GM12878 (cell line): ENCODE results near the gene PAX1. TPM values are rescaled to one million over a fixed set of nuclear protein-coding genes. Genes with fewer than 3 reads are reported as not detected.

Experiments used
- ATAC-seq: fragments of 200-7000 bp; cut with Tn5 transposase; 3 replicates; pipeline ENCODE4 v1.9.1; 2020; ENCODE audit warnings: mild to moderate bottlenecking, moderate library complexity
- BruUV-seq: library from RNA; stranded (reverse); fragments of 400-500 nt; replicated peaks from 2 replicates; lab custom pipeline; 2021; lab: Mats Ljungman, UMichigan
- CTCF ChIA-PET: fragments of 300-600 bp; sonication (Branson Sonifier 250); formaldehyde crosslinking; extraction: SDS; loops from one replicate; lab custom pipeline; 2021; ENCODE audit warnings: inconsistent platforms; lab: Yijun Ruan, JAX
- POLR2A ChIA-PET: fragments of 350-600 bp; formaldehyde crosslinking; extraction: SDS; loops from one replicate; lab custom pipeline; 2021; ENCODE audit warnings: inconsistent platforms; lab: Charles Lee
- RAD21 ChIA-PET: fragments of 300-600 bp; sonication (Branson Sonifier 250); formaldehyde crosslinking; loops from one replicate; lab custom pipeline; 2023; ENCODE audit warnings: antibody characterized with exemption; ENCODE audit not compliant: unreplicated experiment; lab: Charles Lee
- SMC1A ChIA-PET: fragments of 300-600 bp; sonication (Branson Sonifier 250); formaldehyde crosslinking; loops from one replicate; lab custom pipeline; 2023; ENCODE audit not compliant: unreplicated experiment, uncharacterized antibody; lab: Charles Lee
- DNase-seq: peaks from one replicate; pipeline ENCODE4 v3.0.0-alpha.2; 2011; ENCODE audit warnings: low read depth, low spot score
- FAIRE-seq: peaks from 3 replicates; lab custom pipeline; 2011; peaks lifted over from hg19 to GRCh38; lab: Jason Lieb, UNC
- H2AFZ ChIP-seq: 2 replicates; pipeline ENCODE4 v1.6.0; 2011; ENCODE audit warnings: low read depth, low read length, control low read depth; ENCODE audit not compliant: control insufficient read depth
- H3K27ac ChIP-seq: 2 replicates; pipeline ENCODE4 v1.5.1; 2011; ENCODE audit warnings: control low read depth; ENCODE audit not compliant: control insufficient read depth, insufficient read depth
- H3K27me3 ChIP-seq, 2 experiments: replicated peaks in 1 of 2; 2 replicates each; pipeline versions ENCODE4 v1.6.0 to v1.6.1; 2011; ENCODE audit warnings: low read length in 1 of 2; ENCODE audit not compliant: control insufficient read depth in 2 of 2, insufficient read depth in 2 of 2
- H3K36me3 ChIP-seq, 2 experiments: 2 replicates each; pipeline ENCODE4 v1.5.1; 2011; ENCODE audit warnings: low read length in 1 of 2; ENCODE audit not compliant: control insufficient read depth in 2 of 2, insufficient read depth in 2 of 2
- H3K4me1 ChIP-seq: 2 replicates; pipeline ENCODE4 v1.6.1; 2011; ENCODE audit warnings: mild to moderate bottlenecking, low read length, moderate library complexity, mixed read lengths; ENCODE audit not compliant: control insufficient read depth, insufficient read depth
- H3K4me2 ChIP-seq: 2 replicates; pipeline ENCODE4 v1.6.0; 2011; ENCODE audit warnings: control low read depth; ENCODE audit not compliant: control insufficient read depth, insufficient read depth
- H3K4me3 ChIP-seq: fragments of 200-600 bp; sonication (generic); 2 replicates; pipeline ENCODE4 v1.5.1; 2016
- H3K79me2 ChIP-seq: 2 replicates; pipeline ENCODE4 v1.6.0; 2011; ENCODE audit warnings: low read length; ENCODE audit not compliant: control insufficient read depth, insufficient read depth
- H3K9ac ChIP-seq: 2 replicates; pipeline ENCODE4 v1.8.0; 2011; ENCODE audit warnings: low read length, control low read depth, mixed read lengths; ENCODE audit not compliant: control insufficient read depth, insufficient read depth
- H3K9me3 ChIP-seq: replicated peaks from 3 replicates; pipeline ENCODE4 v1.5.1; 2011; ENCODE audit warnings: mild to moderate bottlenecking, low read length; ENCODE audit not compliant: control insufficient read depth, insufficient read depth
- H4K20me1 ChIP-seq: 2 replicates; pipeline ENCODE4 v1.6.0; 2011; ENCODE audit not compliant: control insufficient read depth, insufficient read depth
- NR2C2 ChIP-seq: IDR thresholded peaks from 2 replicates; pipeline ENCODE4 v1.6.1; 2011; ENCODE audit warnings: borderline replicate concordance, low read depth; ENCODE audit not compliant: control insufficient read depth, insufficient read length
- WGBS: methylation state at CpG from one replicate; pipeline ENCODE4 v1.1.6; 2016; ENCODE audit warnings: low lambda C conversion rate; ENCODE audit not compliant: insufficient replicate concordance, insufficient coverage; ENCODE audit errors: missing lambda C conversion rate; 5-methylcytosine and 5-hydroxymethylcytosine counted together
- in situ Hi-C: fragments of 300-500 bp; cut with MboI; formaldehyde crosslinking; loops from 9 replicates; pipeline ENCODE4 v1.14.3; 2018; ENCODE audit warnings: mixed read lengths
- intact Hi-C: fragments of 100-400 bp; cut with micrococcal nuclease; formaldehyde crosslinking; loops from one replicate; pipeline ENCODE4 v1.14.2; 2022; ENCODE audit not compliant: unreplicated experiment
- polyA plus RNA-seq, 11 experiments: library from polyadenylated mRNA; depleted of rRNA in 4 of 11; unstranded in 6 of 11; stranded (reverse) in 5 of 11; fragments of >200 nt; fragmentation: Nextera tagmentation in 4 of 11; fragmentation: Illumina TruSeq in 1 of 11; extraction: Ambion mirVana in 4 of 11; extraction: Trizol in 1 of 11; gene quantifications; 1 replicate in 1 of 11; 2 replicates in 10 of 11; pipeline versions ENCODE4 v1.2.1 to v1.2.3, GENCODE V29; 2011 to 2016; ENCODE audit warnings: inconsistent platforms in 2 of 11, missing spikeins in 2 of 11, low read depth in 1 of 11
- total RNA-seq, 4 experiments: library from RNA; depleted of rRNA in 3 of 4; stranded (reverse); fragments of >200 nt in 3 of 4; fragmentation: Illumina TruSeq in 1 of 4; extraction: Trizol in 1 of 4; gene quantifications; 2 replicates each; pipeline versions ENCODE4 v1.2.1 to v1.2.3, GENCODE V29; 2013 to 2021
- TF ChIP-seq, protein P1 (sequence below): fragments of 450-650 bp; IDR thresholded peaks from 2 replicates; pipeline ENCODE4 v1.6.1; 2016; ENCODE audit warnings: mild to moderate bottlenecking
- TF ChIP-seq, protein P2 (sequence below), 3 experiments: IDR thresholded peaks in 2 of 3; conservative IDR thresholded peaks in 1 of 3; 2 replicates each; pipeline ENCODE4 v1.5.1; 2011; ENCODE audit warnings: low read depth in 3 of 3, low read length in 3 of 3, mild to moderate bottlenecking in 3 of 3, control low read depth in 2 of 3, moderate library complexity in 2 of 3, inconsistent platforms in 1 of 3, mixed read lengths in 1 of 3; ENCODE audit not compliant: control insufficient read depth in 2 of 3, insufficient read depth in 1 of 3; ENCODE audit errors: extremely low read depth in 1 of 3

PAX1 gene
- total and polyA plus RNA-seq, 10 of the 15 experiments (the other 5 are each of a cell fraction or from before 2014, with no cell fraction given) = not detected

DNA sequence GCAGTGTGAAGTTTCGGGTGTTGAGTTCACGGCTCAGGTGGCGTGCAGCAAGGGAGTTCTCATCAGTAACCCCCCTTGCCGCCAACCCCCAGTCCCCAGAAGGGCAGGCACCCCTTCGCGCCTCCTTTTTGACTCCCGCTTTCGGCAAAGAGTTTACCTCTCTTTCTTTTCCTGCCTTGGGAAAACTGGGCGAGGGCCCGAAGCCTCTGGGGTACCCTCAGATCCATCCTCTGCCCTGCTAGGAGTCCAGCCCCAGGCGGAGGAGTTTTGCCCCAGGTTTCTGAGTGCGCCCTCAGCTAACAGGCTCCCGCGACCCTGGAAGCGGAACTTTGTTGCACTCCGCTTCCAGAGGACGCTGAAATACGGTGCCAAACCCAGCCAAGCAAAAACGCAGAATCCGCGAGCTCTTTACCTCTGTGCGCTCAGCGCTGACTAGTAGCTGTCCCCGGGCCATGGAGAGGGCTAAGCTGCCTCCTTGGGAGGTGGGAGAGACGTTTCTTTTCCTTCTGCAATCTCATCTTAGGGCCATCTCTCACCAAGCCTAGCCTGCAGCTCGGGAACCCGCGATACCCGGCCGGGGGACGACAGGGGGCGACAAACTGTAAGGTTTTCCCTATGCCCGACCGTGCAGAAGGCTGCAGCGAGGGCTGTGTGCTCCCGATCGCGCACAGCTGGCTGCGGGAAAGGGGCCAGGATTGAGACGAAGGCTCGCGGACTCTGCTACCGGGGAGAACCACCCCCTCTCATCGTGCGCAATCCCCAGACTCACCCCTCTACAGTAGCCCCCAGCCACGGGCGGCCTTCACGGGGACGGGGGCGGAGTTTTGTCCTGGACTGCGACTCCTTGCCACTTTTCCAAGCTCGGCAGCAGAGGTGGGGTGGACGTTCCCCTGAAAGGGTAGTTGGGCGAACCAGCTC lies 2.7 kb upstream of the PAX1 start:
- H3K4me3 ChIP-seq = no peak overlapping the region
- peaks cover 10 to 18% of the 10 kb centered on the region in 2 experiments for H3K27me3 ChIP-seq
- POLR2A ChIA-PET = no interaction called here
- in situ Hi-C loops = no loop called here
- H4K20me1 ChIP-seq = no peaks in the 10 kb centered on the region
- CTCF ChIA-PET = interaction anchor here (0.7 to 2.3 kb wide), 3 partner anchors 17 to 65 kb away, joined by 3 to 7 read pairs (median 6); no protein-coding TSS in a partner anchor
- H3K4me1 ChIP-seq = no peaks in the 10 kb centered on the region
- no peak overlapping the region for H2AFZ ChIP-seq
- H3K9ac ChIP-seq = no peak overlapping the region
- no peaks in the 10 kb centered on the region for H3K79me2 ChIP-seq
- SMC1A ChIA-PET = no interaction called here
- no peaks in the 10 kb centered on the region for H3K36me3 ChIP-seq
- RAD21 ChIA-PET = no interaction called here
- no peak for DNase-seq
- FAIRE-seq = no peak
- TF ChIP-seq, protein P1, sequence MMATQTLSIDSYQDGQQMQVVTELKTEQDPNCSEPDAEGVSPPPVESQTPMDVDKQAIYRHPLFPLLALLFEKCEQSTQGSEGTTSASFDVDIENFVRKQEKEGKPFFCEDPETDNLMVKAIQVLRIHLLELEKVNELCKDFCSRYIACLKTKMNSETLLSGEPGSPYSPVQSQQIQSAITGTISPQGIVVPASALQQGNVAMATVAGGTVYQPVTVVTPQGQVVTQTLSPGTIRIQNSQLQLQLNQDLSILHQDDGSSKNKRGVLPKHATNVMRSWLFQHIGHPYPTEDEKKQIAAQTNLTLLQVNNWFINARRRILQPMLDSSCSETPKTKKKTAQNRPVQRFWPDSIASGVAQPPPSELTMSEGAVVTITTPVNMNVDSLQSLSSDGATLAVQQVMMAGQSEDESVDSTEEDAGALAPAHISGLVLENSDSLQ = no peak
- TF ChIP-seq, protein P2, sequence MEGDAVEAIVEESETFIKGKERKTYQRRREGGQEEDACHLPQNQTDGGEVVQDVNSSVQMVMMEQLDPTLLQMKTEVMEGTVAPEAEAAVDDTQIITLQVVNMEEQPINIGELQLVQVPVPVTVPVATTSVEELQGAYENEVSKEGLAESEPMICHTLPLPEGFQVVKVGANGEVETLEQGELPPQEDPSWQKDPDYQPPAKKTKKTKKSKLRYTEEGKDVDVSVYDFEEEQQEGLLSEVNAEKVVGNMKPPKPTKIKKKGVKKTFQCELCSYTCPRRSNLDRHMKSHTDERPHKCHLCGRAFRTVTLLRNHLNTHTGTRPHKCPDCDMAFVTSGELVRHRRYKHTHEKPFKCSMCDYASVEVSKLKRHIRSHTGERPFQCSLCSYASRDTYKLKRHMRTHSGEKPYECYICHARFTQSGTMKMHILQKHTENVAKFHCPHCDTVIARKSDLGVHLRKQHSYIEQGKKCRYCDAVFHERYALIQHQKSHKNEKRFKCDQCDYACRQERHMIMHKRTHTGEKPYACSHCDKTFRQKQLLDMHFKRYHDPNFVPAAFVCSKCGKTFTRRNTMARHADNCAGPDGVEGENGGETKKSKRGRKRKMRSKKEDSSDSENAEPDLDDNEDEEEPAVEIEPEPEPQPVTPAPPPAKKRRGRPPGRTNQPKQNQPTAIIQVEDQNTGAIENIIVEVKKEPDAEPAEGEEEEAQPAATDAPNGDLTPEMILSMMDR (IDR thresholded peaks at IDR 0.05 in 2 of 3, conservative IDR thresholded peaks at IDR 0.05 in 1 of 3; ENCODE audit: control insufficient read depth in 2 of 3, extremely low read depth in 1 of 3, insufficient read depth in 1 of 3, low read depth in 3 of 3, low read length in 3 of 3) = peak; percentile 33 to 52 (median 40); a peak in 5 of 6 replicates
- TF ChIP-seq NR2C2 = no peak
- no TSS peak for BruUV-seq
- intact Hi-C loops = no loop called here
- ATAC-seq = peak; percentile 88
- no peak overlapping the region for H3K4me2 ChIP-seq
- 26% methylated on average over 52 of the region's 54 CpGs for whole genome bisulfite sequencing
- no peaks in the 10 kb centered on the region; the same call in 2 of the 3 replicates for H3K9me3 ChIP-seq
- no peak overlapping the region for H3K27ac ChIP-seq
